ELF-1 (cell line): ENCODE data around the gene ARMC9.
A peak's percentile ranks its signal among the peaks of the same experiment; 100 is the strongest.
"Not testable (repeated sequence)": the region's sequence is repeated elsewhere in the genome, so short reads cannot be mapped to it uniquely, and the experiment has no call there.

Source experiments
- DNase-seq: peaks from one replicate; pipeline ENCODE4 v3.0.0-alpha.2; 2016; ENCODE audit warnings: low read depth, low spot score

Gene ARMC9

GRCh38 chr2:231287696-231288095 lies 89.3 kb downstream of the ARMC9 start:
- no peak for DNase-seq

GRCh38 chr2:231288590-231288989 lies 90.2 kb downstream of the ARMC9 start:
- DNase-seq: no peak

GRCh38 chr2:231290321-231291015 lies 92.0 kb downstream of the ARMC9 start:
- no peak for DNase-seq

- DNase-seq: no peak
These were observed 94.2 kb downstream of the ARMC9 start for GRCh38 chr2:231292472-231293134.

GRCh38 chr2:231293163-231293562 lies 94.7 kb downstream of the ARMC9 start:
- no peak for DNase-seq

GRCh38 chr2:231294116-231294515 lies 95.7 kb downstream of the ARMC9 start:
- no peak for DNase-seq

- no peak for DNase-seq
These were observed 96.3 kb downstream of the ARMC9 start for GRCh38 chr2:231294571-231295362.

GRCh38 chr2:231295363-231295655 lies 96.9 kb downstream of the ARMC9 start:
- no peak for DNase-seq

GRCh38 chr2:231296401-231296974 lies 98.1 kb downstream of the ARMC9 start:
- no peak for DNase-seq

- peak; percentile 87 for DNase-seq
These were observed 98.9 kb downstream of the ARMC9 start for GRCh38 chr2:231297108-231297908.

GRCh38 chr2:231298091-231298490 lies 99.7 kb downstream of the ARMC9 start:
- DNase-seq: no peak

GRCh38 chr2:231299267-231299666 lies 100.8 kb downstream of the ARMC9 start:
- DNase-seq: no peak

GRCh38 chr2:231300020-231300721 lies 101.7 kb downstream of the ARMC9 start:
- no peak for DNase-seq

- DNase-seq: no peak
These were observed 102.3 kb downstream of the ARMC9 start for GRCh38 chr2:231300722-231301076.

GRCh38 chr2:231304259-231304658 lies 105.8 kb downstream of the ARMC9 start:
- not testable (repeated sequence) for DNase-seq

- DNase-seq: no peak
These were observed 106.8 kb downstream of the ARMC9 start for GRCh38 chr2:231305221-231305620.

GRCh38 chr2:231306791-231307393 lies 108.5 kb downstream of the ARMC9 start:
- peak; percentile 75 for DNase-seq

GRCh38 chr2:231308219-231308618 lies 109.8 kb downstream of the ARMC9 start:
- DNase-seq: no peak

- no peak for DNase-seq
These were observed 110.4 kb downstream of the ARMC9 start for GRCh38 chr2:231308631-231309428.

GRCh38 chr2:231312066-231312465 lies 113.6 kb downstream of the ARMC9 start:
- DNase-seq: no peak
